Neuronal stem cell (in vitro differentiated cells): ENCODE data around the gene TAF4.

Experiments
- DNase-seq: peaks from one replicate; pipeline ENCODE4 v3.0.0-alpha.2; 2013; ENCODE audit warnings: low spot score
- H2AFZ ChIP-seq: one replicate; pipeline ENCODE4 v1.6.1; 2013; ENCODE audit warnings: mild to moderate bottlenecking, low read length, inconsistent platforms
- H2AK5ac ChIP-seq: 2 replicates; pipeline ENCODE4 v1.6.1; 2013; ENCODE audit warnings: low read depth, mild to moderate bottlenecking, inconsistent platforms, low read length, moderate library complexity, mixed read lengths
- H2BK120ac ChIP-seq: 2 replicates; pipeline ENCODE4 v1.6.1; 2013; ENCODE audit warnings: low read depth, mild to moderate bottlenecking, inconsistent platforms, low read length, moderate library complexity, mixed read lengths
- H2BK12ac ChIP-seq: one replicate; pipeline ENCODE4 v1.6.1; 2013; ENCODE audit warnings: low read length, inconsistent platforms
- H2BK15ac ChIP-seq: 2 replicates; pipeline ENCODE4 v1.6.1; 2013; ENCODE audit warnings: mild to moderate bottlenecking, low read length, inconsistent platforms, mixed read lengths
- H2BK5ac ChIP-seq: one replicate; pipeline ENCODE4 v1.6.1; 2013; ENCODE audit warnings: inconsistent platforms, mild to moderate bottlenecking, low read length, moderate library complexity
- H3K14ac ChIP-seq: one replicate; pipeline ENCODE4 v1.6.1; 2013; ENCODE audit warnings: low read length, inconsistent platforms
- H3K18ac ChIP-seq: 2 replicates; pipeline ENCODE4 v1.6.1; 2013; ENCODE audit warnings: low read length, inconsistent platforms
- H3K23ac ChIP-seq: 2 replicates; pipeline ENCODE4 v1.6.1; 2013; ENCODE audit warnings: low read depth, mild to moderate bottlenecking, mixed read lengths, low read length, inconsistent platforms; ENCODE audit not compliant: poor library complexity
- H3K27ac ChIP-seq: replicated peaks from 3 replicates; pipeline ENCODE4 v1.5.1; 2013; ENCODE audit warnings: low read length, inconsistent platforms
- H3K27me3 ChIP-seq, 3 experiments: 2 replicates each; pipeline ENCODE4 v1.6.1; 2013; ENCODE audit warnings: low read length in 3 of 3, mild to moderate bottlenecking in 2 of 3, inconsistent platforms in 1 of 3, low read depth in 1 of 3, mixed read lengths in 1 of 3, moderate library complexity in 1 of 3; ENCODE audit not compliant: control insufficient read depth in 3 of 3, insufficient read depth in 3 of 3
- H3K36me3 ChIP-seq, 2 donors: replicated peaks in 1 of 2; 2 replicates each; pipeline ENCODE4 v1.6.1; 2013; ENCODE audit warnings: low read length in 2 of 2; ENCODE audit not compliant: control insufficient read depth in 2 of 2, insufficient read depth in 2 of 2
- H3K4ac ChIP-seq: 2 replicates; pipeline ENCODE4 v1.6.1; 2013; ENCODE audit warnings: inconsistent platforms, mild to moderate bottlenecking, low read length, moderate library complexity
- H3K4me1 ChIP-seq, 2 donors: 1 replicate in 1 of 2; 2 replicates in 1 of 2; pipeline ENCODE4 v1.6.1; 2013; ENCODE audit warnings: low read length in 2 of 2, low read depth in 1 of 2; ENCODE audit not compliant: control insufficient read depth in 2 of 2, insufficient read depth in 1 of 2
- H3K4me2 ChIP-seq: one replicate; pipeline ENCODE4 v1.6.1; 2013; ENCODE audit warnings: mild to moderate bottlenecking, low read length, inconsistent platforms; ENCODE audit not compliant: insufficient read depth, poor library complexity, severe bottlenecking
- H3K4me3 ChIP-seq, 2 donors: 2 replicates each; pipeline ENCODE4 v1.5.1; 2013; ENCODE audit warnings: low read length in 2 of 2, mild to moderate bottlenecking in 2 of 2, inconsistent platforms in 1 of 2, moderate library complexity in 1 of 2
- H3K79me1 ChIP-seq: one replicate; pipeline ENCODE4 v1.6.1; 2013; ENCODE audit warnings: low read depth, mild to moderate bottlenecking, inconsistent platforms, low read length, moderate library complexity
- H3K9ac ChIP-seq: one replicate; pipeline ENCODE4 v1.6.1; 2013; ENCODE audit warnings: mild to moderate bottlenecking, low read depth, low read length, inconsistent platforms; ENCODE audit not compliant: poor library complexity
- H3K9me3 ChIP-seq, 2 donors: replicated peaks in 1 of 2; 2 replicates each; pipeline versions ENCODE3 to v1.6.1; 2013; ENCODE audit warnings: low read length in 2 of 2, mild to moderate bottlenecking in 2 of 2, inconsistent platforms in 1 of 2, low read depth in 1 of 2, mixed read lengths in 1 of 2, moderate library complexity in 1 of 2; ENCODE audit not compliant: control insufficient read depth in 2 of 2, insufficient read depth in 1 of 2
- H4K8ac ChIP-seq: one replicate; pipeline ENCODE4 v1.6.1; 2013; ENCODE audit warnings: low read depth, mild to moderate bottlenecking, inconsistent platforms, low read length, moderate library complexity
- H4K91ac ChIP-seq: one replicate; pipeline ENCODE4 v1.6.1; 2013; ENCODE audit warnings: low read length, low read depth, mild to moderate bottlenecking, inconsistent platforms; ENCODE audit not compliant: poor library complexity
- WGBS, 2 donors: extraction: QIAGEN DNeasy Blood & Tissue Kit; methylation state at CpG; one replicate each; pipeline ENCODE4 v1.1.7; 2013; ENCODE audit warnings: missing lambda C conversion rate in 2 of 2, mixed read lengths in 1 of 2; ENCODE audit not compliant: insufficient read length in 2 of 2, insufficient replicate concordance in 1 of 2; ENCODE audit errors: extremely low coverage in 2 of 2; 5-methylcytosine and 5-hydroxymethylcytosine counted together

The TAF4 gene

DNA sequence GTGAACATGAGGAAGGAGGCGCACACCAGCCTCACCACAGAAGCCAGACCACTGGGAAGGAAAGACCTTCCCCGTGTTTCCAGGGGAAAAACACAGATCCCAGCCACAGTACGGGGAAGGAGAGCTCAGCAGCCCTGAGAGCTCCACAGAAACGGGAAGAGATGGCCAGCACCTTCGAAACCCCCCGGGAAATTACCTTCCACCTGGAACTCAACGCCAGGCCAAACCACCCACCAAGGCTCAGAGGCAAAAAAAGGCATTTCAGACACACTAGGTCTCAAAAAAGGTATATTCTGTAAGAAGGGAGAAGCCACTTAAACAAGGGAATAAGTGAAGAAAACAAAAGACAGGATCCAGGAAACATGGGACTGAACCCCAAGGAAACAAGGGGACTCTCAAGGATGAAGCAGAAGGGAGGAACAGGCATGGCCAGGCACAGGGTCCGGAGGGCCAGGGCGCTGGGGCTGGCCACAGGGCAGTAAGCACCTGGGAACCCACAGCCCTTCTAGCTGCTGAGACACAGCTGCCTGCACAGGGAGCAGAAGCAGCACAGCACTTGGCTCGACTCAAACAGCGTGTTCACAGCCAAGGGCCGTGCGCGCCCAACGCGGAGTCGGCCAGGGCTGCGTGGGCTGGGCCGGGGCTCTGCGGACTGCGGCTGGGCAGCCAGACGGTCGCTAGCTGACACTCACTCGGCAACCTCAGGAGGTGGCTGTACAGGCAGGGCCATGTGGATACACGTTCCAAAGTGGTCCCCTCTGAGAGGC is 44.6 kb downstream of the TAF4 start:
- Histone ChIP-seq H3K23ac (no peak overlapping the region), H3K9me3 (no peaks in the 10 kb centered on the region), H2BK120ac (no peak overlapping the region), H3K36me3 (no peaks in the 10 kb centered on the region), H2BK12ac (no peak overlapping the region), H4K8ac (no peak overlapping the region), H3K4me1 (peaks cover 16 to 30% of the 10 kb centered on the region in 2 donors), H3K4me3 (no peak overlapping the region), H2AK5ac (no peak overlapping the region), H2BK15ac (no peak overlapping the region), H3K4ac (no peak overlapping the region), H4K91ac (no peak overlapping the region), H2BK5ac (no peak overlapping the region), H3K14ac (no peak overlapping the region), H3K79me1 (peaks cover 19% of the 10 kb centered on the region), H2AFZ (no peak overlapping the region), H3K18ac (peak overlapping the region; percentile 83), H3K9ac (peak overlapping the region; percentile 78), H3K27me3 (no peaks in the 10 kb centered on the region), H3K27ac (no peak overlapping the region), H3K4me2 (no peak overlapping the region)
- WGBS, 2 donors: no CpG with 5 or more reads among the region's 25 CpGs
- DNase-seq: no peak

DNA sequence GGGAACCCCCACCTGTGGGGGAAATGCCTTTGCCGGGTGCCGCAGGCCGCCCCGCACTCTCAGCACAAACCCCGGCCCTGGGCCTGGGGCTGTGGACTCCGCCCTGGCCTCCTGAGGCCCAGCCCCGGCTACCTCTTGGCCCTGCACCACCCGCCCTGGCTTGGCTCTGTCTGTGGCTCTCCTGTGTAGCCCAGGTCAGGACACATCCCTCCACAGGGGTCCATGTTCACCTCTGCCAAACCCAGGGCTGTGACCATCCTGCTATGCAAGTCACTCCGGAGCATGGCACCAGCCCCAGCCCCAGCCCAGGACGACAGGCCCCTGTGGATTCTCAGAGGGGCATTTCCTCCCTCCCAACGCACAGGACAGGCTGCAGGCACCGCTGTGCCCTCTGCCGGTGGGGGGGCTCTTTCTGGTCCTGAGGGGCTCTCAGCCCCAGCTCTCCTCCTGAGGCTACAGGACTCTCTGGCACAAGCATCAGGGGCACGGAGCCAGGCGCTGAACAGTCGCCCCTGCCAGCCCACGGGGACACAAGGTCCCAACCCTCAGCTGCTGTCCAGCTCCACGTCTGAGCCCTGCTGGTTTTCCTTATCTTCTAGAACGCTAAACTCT is 45.7 kb downstream of the TAF4 start:
- no peaks in the 10 kb centered on the region for H3K36me3 ChIP-seq
- no peak overlapping the region for H2BK15ac ChIP-seq
- no peaks in the 10 kb centered on the region for H3K9me3 ChIP-seq
- H3K9ac ChIP-seq: no peak overlapping the region
- no peak overlapping the region for H4K91ac ChIP-seq
- H2BK120ac ChIP-seq: no peak overlapping the region
- no peak overlapping the region for H2AFZ ChIP-seq
- peak overlapping the region; percentile 71 for H3K14ac ChIP-seq
- no CpG with 5 or more reads among the region's 19 CpGs for WGBS, 2 donors
- peaks cover 18% of the 10 kb centered on the region for H3K79me1 ChIP-seq
- no peak overlapping the region for H4K8ac ChIP-seq
- no peak overlapping the region for H3K4me3 ChIP-seq
- H2BK12ac ChIP-seq: no peak overlapping the region
- no peak overlapping the region for H3K4me2 ChIP-seq
- no peaks in the 10 kb centered on the region for H3K27me3 ChIP-seq
- no peak overlapping the region for H2AK5ac ChIP-seq
- DNase-seq: no peak
- H3K23ac ChIP-seq: peak overlapping the region; percentile 43
- no peak overlapping the region for H3K27ac ChIP-seq
- H3K18ac ChIP-seq: no peak overlapping the region
- no peak overlapping the region for H2BK5ac ChIP-seq
- H3K4me1 ChIP-seq: peaks cover 16 to 24% of the 10 kb centered on the region in 2 donors
- no peak overlapping the region for H3K4ac ChIP-seq

DNA sequence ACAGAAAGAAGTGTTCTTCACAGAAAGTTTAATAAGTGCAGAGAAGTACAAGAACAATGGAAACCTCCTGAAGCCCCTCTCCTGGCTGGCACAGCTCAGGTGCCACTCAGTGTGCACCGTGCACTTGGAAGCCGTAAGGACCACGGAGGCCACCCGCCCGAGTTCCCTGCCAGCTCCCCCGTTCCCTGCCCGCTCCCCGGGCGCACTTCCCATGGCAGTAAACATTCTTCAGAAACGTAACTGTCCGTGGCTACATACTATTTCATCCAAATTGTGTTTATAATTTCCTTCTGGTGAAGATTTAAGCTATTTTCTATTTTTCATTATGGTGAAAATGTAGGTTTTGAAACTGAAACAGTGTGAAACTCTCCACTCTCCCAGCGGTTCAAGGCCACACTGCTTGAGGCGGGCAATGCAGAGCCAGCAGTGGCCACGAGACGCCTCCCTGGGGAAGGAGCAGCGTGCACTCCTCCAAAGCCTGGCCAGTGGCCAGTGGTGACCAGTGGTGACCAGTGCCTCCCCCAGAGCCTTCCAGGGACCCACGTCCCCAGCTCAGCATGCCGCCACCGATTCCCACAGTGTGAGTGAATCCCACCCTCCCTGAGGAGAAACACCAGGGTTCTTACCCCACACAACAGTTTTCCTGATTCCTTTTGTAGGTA is 46.4 kb downstream of the TAF4 start:
- no peaks in the 10 kb centered on the region for H3K27me3 ChIP-seq
- H3K4me2 ChIP-seq: no peak overlapping the region
- H3K79me1 ChIP-seq: peaks cover 23% of the 10 kb centered on the region
- no peak overlapping the region for H2BK12ac ChIP-seq
- H3K9ac ChIP-seq: no peak overlapping the region
- DNase-seq: no peak
- no peak overlapping the region for H2BK5ac ChIP-seq
- H2AFZ ChIP-seq: no peak overlapping the region
- H3K4me3 ChIP-seq: no peak overlapping the region
- H4K91ac ChIP-seq: no peak overlapping the region
- H3K14ac ChIP-seq: no peak overlapping the region
- no peak overlapping the region for H3K27ac ChIP-seq
- no peak overlapping the region for H2AK5ac ChIP-seq
- WGBS, 2 donors: no CpG with 5 or more reads among the region's 19 CpGs
- H3K23ac ChIP-seq: peak overlapping the region; percentile 73
- H3K36me3 ChIP-seq: peaks cover 0 to 1% of the 10 kb centered on the region in 2 donors
- H3K9me3 ChIP-seq: no peaks in the 10 kb centered on the region
- H3K4ac ChIP-seq: no peak overlapping the region
- no peak overlapping the region for H3K18ac ChIP-seq
- H2BK15ac ChIP-seq: no peak overlapping the region
- H4K8ac ChIP-seq: no peak overlapping the region
- H2BK120ac ChIP-seq: no peak overlapping the region
- peaks cover 18 to 24% of the 10 kb centered on the region in 2 donors for H3K4me1 ChIP-seq
